Hindlimb muscle (tissue), 1 donor: Measurements from ENCODE around the gene TRIM63. TPM values are rescaled to one million over a fixed set of nuclear protein-coding genes. Genes with fewer than 3 reads are reported as not detected.

Source experiments
- DNase-seq: peaks from one replicate; pipeline ENCODE4 v3.0.0-alpha.2; 2013
- polyA plus RNA-seq: library from polyadenylated mRNA; unstranded; fragments of 120-200 nt; gene quantifications from one replicate; pipeline ENCODE4 v1.2.1, GENCODE V29; 2013; ENCODE audit not compliant: insufficient read length

Gene TRIM63
- polyA plus RNA-seq, 1 donor = 50.3 TPM

DNA sequence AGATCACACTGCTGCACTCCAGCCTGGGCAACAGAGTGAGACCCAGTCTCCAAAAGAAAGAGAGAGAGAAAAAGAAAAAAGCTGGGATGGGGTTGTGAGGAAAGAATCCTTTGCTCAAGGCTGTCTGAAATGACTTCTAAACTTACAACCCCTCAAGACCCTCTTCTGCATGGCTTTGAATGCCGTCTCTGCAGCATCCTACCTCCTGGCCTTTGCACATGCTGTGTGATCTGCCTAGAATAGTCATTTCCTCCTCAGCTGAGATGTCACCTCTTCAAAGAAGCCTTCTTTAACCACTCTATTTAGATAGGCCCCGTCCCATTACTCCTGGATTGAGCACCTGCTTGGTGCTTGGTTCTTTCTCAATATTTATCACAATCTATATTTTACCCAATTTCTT, 17.4 kb upstream of the TRIM63 start:
- DNase-seq = no peak

DNA sequence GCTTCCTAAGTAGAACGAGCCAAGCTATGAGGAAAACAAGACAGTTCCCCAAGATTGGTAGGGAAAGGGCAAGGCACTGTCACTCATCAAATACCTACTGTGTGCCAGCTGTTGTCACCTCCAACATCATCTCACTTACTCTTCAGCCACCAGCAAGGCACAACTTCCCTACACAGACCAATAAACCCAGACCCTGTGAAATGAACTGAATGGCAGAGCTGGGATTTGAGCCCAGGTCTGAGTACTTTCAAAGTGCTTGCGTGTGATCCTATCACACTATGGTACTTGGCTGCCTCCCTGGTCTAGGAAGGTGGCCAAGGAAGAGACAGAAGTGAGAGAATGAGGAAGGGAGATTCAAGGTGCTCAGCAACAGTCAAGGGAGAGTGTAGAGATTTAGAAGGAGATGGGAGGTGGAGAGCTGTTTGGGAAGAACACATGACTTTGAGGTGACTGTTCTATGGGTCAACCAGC, 16.7 kb upstream of the TRIM63 start:
- no peak for DNase-seq

DNA sequence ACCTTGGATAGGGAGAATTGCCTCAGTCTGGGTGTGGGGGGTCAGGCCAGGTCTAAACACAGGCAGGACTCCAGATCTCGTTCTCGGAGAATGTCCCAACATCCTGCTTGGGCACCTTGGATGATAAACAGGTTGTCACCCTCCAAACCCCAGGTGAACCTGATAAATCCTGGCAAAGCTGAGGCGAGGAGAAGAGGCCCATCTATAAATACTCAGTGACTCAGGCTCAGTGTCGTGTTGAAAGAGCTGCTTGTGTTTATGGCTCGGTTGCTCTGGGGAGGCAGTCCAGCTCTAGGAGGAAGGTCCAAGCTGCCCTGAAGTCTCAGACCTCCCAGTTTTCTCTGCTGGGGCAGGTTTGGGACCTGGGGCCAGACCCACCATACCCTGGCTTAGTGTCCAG, 15.8 kb upstream of the TRIM63 start:
- DNase-seq = no peak

DNA sequence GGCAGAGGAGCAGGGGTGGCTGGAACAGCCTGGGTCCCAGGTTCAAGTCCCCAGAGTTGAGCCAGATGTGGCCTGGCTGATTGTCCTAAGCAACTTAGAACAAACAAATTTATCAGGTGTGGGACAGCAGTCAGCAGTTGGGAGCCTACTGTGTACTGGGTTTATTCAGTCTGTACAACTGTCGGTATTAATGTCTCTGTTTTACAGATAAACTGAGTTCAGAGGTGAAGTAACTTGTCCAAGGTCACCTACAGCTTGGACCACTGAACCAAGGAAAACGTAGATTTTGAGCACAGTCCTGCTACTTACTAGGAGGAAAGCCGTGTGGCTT, 14.6 kb upstream of the TRIM63 start:
- no peak for DNase-seq

DNA sequence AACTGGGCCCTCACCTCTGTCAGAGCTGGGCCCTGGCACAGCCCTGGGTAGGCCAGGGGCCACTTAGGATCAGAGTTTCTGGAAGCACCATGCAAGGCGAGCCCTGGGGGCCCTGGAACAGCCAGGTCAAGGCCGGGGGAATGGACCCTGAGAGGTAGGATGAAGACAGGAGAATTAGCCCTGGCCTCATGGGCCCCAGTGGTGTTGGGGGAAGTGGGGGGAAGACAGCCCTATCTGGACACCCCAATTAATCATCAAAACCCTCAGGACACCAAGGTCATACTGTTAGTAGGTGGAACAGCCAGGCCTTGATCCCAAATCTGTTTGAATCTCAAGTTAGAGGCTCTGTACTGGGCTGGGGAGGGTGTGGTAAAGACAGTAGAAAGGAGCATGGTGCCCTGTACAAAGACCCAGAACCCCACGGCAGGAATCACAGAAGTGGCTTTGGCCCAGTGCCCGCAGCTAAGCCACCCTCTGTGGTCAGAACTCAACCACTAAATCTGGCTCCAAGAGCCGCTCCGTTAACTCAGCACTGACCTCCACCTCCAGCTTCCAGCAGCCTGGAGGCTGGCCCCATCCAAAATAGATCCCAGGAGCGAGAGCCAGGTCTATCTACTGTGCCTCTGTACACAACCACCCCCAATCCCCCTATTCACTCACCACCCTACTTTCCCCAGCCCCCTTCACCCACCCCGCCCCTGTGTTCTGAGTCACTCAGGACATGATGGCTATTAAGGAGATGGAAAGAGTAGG, 14.0 kb upstream of the TRIM63 start:
- DNase-seq = no peak

- no peak for DNase-seq
Measured at GRCh38 chr1:26079960-26080814, 12.8 kb upstream of the TRIM63 start.

DNA sequence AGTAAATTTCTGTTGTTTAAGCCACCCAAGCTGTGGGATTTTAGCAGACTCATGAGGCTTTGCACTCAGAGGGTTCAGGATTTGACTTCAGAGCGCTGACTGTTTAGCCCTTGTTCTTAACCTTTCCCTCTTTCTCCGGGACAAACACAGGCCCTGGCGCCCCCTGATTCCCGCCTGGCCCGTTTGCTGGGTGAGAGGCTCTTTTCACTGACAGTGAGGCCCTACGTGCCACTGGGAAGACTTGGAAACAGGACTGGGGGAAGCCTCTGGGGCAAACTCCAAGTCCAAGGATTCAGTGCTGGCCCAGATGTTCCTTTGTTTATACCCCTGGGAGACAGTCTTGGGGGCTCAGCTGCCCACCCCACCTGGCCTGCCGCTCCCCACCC, 11.7 kb upstream of the TRIM63 start:
- DNase-seq = no peak

DNA sequence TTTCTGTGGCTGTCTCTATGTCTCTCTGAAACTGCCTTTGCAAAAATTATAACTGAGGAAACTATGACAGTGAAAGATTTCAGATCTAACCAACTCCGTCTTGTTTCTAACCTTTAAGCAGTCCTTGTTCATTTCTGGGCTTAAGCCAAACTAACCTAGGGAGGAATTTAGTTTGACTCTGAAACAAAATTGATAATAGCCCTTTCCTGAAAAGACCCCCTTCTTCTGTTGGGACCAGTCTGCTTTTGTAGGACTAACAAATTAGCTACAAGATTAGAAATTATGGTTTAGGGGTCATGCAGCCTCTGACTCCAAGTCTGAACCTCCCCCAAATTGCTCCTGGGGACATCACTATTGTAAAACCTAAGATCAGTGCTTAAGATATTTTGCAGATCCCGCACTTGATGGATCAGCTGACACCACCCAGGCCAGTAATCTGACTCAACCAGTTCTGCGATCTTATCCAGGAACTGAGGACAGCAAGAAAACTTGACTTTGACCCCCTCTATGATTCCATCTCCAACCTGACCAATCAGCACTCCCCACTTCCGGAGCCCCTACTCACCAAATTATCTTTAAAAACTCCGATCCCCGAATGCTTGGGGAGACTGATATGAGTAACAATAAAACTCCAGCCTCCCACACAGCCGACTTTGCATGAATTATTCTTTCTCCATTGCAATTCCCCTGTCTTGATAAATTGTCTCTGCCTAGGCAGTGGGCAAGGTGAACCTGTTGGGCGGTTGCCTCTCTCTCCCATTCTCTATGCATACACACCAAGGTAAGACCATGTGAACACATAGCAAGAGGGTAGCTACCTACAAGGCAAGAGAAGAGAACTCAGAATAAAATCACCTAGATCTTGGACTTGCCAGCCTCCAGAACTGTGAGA, 11.1 kb upstream of the TRIM63 start:
- DNase-seq = no peak

GRCh38 chr1:26077524-26077923, 10.1 kb upstream of the TRIM63 start:
- DNase-seq = no peak

DNA sequence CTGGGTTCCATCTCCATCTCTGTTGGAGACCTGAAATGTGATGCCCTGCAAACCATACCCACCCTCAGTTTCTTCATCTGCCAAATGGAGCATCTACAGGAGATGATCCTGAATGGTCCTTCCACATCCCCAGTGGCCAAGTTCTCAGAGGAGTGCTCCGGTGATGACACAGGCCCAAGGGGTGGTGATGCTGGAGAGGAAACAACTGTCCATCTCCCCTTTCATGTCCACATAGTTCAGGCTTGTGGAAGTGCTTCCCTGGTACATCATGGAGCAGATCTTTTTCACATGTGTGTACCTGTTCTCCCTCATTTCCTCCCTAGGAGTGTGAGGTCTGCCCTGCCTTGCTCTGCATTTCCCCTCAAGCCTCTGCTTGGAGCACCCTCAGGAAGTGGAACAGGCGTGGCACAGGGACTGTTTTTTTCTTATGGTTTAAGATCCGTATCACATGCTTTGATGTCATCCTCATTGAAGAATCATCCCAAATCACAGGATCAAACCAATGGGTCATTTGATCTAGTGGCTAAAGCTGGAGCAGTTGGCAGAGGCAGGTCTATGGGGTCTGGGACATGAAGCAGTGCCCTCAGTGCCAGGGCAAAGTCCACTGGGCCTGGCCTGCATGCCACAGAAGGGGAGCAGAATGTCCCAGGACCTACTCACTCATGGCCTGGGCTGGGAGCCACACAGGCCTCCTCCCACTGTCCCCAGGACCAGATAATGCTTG, 8.2 kb upstream of the TRIM63 start:
- DNase-seq = no peak

- DNase-seq = no peak
Measured at GRCh38 chr1:26072305-26072704, 4.9 kb upstream of the TRIM63 start.

GRCh38 chr1:26070963-26071342, 3.5 kb upstream of the TRIM63 start:
- no peak for DNase-seq

GRCh38 chr1:26070296-26070962, 3.0 kb upstream of the TRIM63 start:
- DNase-seq = no peak

DNA sequence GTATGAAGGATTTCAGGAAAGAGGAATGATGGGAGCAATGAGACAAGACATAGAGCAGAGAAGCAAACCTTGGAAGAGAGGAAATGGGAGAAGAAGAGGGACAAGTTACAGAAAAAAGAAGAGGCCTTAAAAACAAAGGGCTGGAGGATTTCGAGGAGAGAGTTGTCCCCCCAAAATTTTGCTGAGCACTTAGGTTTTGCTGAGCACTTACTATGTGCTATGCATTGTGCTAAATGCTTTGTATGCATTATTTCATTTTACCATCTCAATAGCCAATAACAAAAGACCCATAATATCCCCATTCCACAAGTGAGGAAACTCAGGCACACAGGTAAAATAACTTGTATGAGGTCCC, 2.5 kb upstream of the TRIM63 start:
- no peak for DNase-seq

GRCh38 chr1:26066857-26067256, 573 bp downstream of the TRIM63 start:
- DNase-seq = no peak

DNA sequence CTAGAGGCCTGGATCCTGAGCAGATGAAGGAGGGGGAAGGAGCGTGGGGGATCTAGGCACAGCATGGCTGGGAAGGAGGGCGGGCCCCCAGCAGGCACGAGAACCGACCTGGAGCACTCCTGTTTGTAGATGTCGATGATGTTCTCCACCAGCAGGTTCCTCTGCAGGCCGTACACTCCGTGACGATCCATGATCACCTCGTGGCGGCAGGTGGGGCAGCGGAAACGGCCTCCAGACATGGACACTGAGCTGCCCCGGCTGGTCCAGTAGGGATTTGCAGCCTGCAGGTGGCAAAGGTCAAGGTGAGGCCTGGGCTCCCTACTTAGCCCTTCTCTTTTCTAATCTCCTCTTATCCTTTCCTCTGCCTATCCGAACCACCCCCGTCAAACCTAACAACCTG, 1.3 kb downstream of the TRIM63 start:
- DNase-seq = no peak

DNA sequence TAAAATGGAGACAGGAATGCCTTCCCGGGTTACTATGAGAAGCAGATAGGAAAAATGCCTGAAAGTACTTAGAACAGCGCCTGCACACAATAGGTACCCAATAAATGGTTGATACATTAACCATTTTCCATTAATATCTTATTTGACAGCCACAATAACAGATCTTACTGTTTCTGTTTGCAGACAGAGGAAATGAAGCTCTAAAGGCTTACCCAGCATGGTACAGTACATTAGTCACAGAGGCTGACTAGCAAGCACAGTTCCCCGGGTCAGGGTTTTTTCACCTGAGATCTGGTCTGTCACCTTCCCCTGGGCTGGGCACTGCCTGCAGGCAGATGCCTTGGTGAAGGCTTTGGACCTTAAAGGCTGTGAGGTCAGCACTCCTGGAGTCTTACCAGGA, 2.9 kb downstream of the TRIM63 start:
- no peak for DNase-seq

- no peak for DNase-seq
Measured at GRCh38 chr1:26060832-26061574, 6.4 kb downstream of the TRIM63 start.

- no peak for DNase-seq
Measured at GRCh38 chr1:26059906-26060305, 7.5 kb downstream of the TRIM63 start.

DNA sequence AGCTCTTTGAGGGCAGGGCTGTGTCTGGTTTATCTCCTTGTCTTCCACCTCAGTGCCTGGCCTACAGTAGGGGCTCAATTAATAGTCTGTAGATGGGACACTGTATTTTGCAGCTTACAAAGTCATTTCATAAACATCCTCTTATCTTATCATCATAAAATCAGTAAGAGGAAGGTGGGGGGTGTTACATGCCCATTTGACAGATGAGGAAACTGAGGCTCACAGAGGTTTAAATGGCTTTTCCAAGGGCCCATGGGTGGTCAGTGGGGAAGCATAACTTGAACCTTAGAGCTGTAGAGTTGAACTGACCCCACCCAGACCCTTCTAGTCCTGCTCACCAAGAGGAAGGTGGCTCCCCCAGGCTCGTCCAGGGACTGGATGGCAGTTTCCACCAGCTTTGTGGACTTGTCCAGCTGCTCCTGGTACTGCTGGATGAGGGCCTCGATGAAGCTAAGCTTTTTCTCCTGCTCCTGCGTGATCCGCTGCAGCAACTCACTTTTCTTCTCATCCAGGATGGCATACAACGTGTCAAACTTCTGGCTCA, 9.3 kb downstream of the TRIM63 start:
- no peak for DNase-seq

DNA sequence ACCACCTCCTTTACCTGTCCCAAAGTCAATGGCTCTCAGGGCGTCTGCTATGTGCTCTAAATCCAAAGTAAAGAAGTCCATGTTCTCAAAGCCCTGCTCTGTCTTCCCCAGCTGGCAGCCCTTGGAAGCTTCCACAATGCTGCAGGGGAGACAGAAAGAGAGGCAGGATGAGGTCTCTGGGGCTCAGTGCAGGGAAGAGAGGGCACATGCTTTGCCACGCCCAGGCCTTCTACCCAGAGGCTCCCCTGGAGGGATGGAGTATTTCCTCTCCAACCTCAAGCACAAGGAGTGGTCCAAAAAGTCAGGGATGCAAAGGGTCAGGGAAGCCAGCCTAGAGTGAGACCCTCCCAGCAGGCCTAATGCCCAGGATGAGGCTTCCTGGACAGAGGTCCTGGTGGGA, 10.2 kb downstream of the TRIM63 start:
- no peak for DNase-seq
